ENCODE results near the gene ZNF282. TPM values are rescaled to one million over a fixed set of nuclear protein-coding genes. Genes with fewer than 3 reads are reported as not detected.
A peak's percentile ranks its signal among the peaks of the same experiment; 100 is the strongest.

Gene ZNF282
- total RNA-seq, 1 experiment from 2014 or later, result 44.0 TPM

DNA sequence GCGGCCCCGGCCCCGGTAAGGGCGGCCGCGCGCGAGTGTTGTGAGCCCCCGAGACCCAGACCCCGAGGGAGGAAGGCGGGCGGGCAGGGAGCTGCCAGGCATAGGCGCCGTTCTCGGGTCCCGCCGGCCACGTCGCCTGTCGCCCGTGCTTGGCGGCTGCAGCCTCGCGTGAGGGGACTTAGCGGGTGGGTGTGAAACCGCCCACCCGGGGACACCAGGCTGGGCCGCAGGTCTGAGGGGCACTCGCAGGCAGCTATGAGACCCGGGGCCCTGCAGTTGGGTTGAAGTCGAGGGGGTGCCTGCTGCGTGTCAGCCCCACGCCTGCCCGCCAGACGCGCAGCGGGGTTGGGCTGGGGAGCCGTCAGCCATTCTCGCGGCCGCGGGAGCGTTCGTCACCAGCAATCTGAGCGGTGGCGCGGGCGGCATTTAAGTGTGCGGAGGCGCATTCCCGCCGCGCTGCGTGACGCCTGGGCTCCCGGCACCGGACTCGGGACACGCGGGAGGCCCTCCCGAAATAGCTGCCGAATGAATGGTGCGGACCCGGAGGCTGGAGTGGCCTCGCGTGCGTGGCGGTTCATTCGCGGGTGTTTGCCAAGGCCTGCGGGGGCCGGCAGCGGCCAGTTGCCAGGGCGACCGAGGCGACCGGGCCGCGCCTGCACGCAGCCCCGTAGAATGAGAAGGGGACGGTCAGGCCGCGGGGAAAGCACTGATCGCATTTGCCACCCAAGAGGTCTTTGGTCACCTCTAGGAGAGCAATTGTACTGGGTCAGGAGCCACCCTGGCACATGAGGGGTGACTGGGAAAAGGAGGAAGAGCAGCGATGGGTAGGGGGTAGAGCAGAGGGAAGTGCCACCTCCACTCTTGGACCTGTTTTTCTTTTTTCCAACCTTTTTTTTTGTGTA lies 47.3 kb upstream of the ZNF282 start:
- no TSS peak for BruUV-seq (replicated peaks)
- ChIA-PET POLR2A (interaction anchor here (0.7 to 1.3 kb wide), 4 partner anchors 21 to 206 kb away, joined by 3 to 12 read pairs (median 5); partner anchors contain the start of gene ZNF425), CTCF (interaction anchor here (0.8 to 1.7 kb wide), 9 partner anchors 12 to 137 kb away, joined by 3 to 20 read pairs (median 7); partner anchors contain the start of genes ZNF282 and ZNF425)
- intact Hi-C loops (cut with micrococcal nuclease; ENCODE audit: unreplicated experiment), result loop anchor here (1.0 to 5.0 kb wide), 4 partner anchors 21 to 121 kb away; partner anchors contain the start of genes PDIA4, ZNF282 and ZNF786
- no peaks in the 10 kb centered on the region for H3K9me3 ChIP-seq
- Mint-ChIP-seq H3K4me1 (ENCODE audit: low read depth, unreplicated experiment) (peaks cover 28% of the 10 kb centered on the region), H3K36me3 (ENCODE audit: insufficient read depth, unreplicated experiment) (peaks cover 10% of the 10 kb centered on the region), H3K9me3 (ENCODE audit: unreplicated experiment) (no peaks in the 10 kb centered on the region), H3K27me3 (ENCODE audit: insufficient read depth, unreplicated experiment) (no peaks in the 10 kb centered on the region), H3K27ac (ENCODE audit: unreplicated experiment) (peak overlapping the region; percentile 79), H3K4me3 (ENCODE audit: unreplicated experiment) (peak overlapping the region; percentile 97)
- DNase-seq, result peak; percentile 47 to 69
- no peaks in the 10 kb centered on the region for H3K27me3 ChIP-seq (replicated peaks; ENCODE audit: control insufficient read depth, insufficient read depth, low read length)
- TF ChIP-seq, protein P1, sequence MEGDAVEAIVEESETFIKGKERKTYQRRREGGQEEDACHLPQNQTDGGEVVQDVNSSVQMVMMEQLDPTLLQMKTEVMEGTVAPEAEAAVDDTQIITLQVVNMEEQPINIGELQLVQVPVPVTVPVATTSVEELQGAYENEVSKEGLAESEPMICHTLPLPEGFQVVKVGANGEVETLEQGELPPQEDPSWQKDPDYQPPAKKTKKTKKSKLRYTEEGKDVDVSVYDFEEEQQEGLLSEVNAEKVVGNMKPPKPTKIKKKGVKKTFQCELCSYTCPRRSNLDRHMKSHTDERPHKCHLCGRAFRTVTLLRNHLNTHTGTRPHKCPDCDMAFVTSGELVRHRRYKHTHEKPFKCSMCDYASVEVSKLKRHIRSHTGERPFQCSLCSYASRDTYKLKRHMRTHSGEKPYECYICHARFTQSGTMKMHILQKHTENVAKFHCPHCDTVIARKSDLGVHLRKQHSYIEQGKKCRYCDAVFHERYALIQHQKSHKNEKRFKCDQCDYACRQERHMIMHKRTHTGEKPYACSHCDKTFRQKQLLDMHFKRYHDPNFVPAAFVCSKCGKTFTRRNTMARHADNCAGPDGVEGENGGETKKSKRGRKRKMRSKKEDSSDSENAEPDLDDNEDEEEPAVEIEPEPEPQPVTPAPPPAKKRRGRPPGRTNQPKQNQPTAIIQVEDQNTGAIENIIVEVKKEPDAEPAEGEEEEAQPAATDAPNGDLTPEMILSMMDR (IDR thresholded peaks at IDR 0.05; ENCODE audit: insufficient read depth in 1 of 2, low read depth in 1 of 2, low read length in 1 of 2, severe bottlenecking in 1 of 2, unreplicated experiment in 1 of 2), result no peak
- H3K36me3 ChIP-seq (ENCODE audit: control insufficient read depth, insufficient read depth, low read length), result no peaks in the 10 kb centered on the region
- H3K4me1 ChIP-seq, result peaks cover 10% of the 10 kb centered on the region
- H3K4me3 ChIP-seq (ENCODE audit: low read depth, low read length), result peak overlapping the region; percentile 97

DNA sequence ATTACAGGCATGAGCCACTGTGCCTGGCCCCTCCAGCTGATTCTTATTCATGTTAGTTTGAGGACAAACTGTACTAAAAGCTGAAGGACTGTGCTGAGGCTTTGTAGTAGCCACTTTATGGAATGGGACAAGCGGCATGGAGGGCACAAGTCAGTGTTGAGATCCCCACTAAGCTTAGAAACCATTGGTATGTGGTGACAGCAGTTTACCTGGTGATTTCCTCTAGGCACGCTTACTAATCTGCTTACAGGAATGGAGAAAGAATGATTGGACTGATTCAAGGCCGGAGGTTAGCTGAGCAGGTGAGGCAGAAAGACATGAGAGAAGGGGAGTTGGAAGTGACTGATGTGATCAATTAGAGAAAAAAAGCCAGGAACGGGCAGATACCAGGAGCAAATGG lies 44.4 kb upstream of the ZNF282 start:
- intact Hi-C loops (cut with micrococcal nuclease; ENCODE audit: unreplicated experiment), result no loop called here
- H3K27ac Mint-ChIP-seq (ENCODE audit: unreplicated experiment), result no peak overlapping the region

DNA sequence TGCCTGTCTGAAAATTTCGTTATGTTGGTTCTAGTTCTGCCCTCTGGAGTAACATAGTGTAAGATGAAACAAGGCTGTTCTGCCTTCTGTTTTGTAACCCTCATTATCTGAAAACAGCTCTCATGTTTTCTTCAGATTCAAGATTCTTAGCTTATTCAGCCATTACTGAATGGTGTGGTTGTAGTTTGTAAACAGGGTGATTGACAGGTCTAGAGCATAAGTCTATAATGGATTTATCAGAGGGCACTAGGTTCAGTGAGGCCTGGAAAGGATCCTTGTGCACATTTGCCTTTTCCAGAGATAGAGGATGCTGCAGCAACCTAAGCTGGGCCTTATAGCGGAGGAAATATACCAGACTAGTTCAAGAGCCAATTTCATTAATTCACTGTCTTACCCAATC lies 42.0 kb upstream of the ZNF282 start:
- peaks cover 3% of the 10 kb centered on the region for H3K36me3 ChIP-seq (ENCODE audit: control insufficient read depth, insufficient read depth, low read length)
- no peak for DNase-seq
- no peaks in the 10 kb centered on the region for H3K27me3 Mint-ChIP-seq (ENCODE audit: insufficient read depth, unreplicated experiment)
- ChIA-PET POLR2A (no interaction called here), CTCF (no interaction called here)
- H3K4me3 Mint-ChIP-seq (ENCODE audit: unreplicated experiment), result no peak overlapping the region
- TF ChIP-seq, protein P1 (IDR thresholded peaks at IDR 0.05; ENCODE audit: insufficient read depth in 1 of 2, low read depth in 1 of 2, low read length in 1 of 2, severe bottlenecking in 1 of 2, unreplicated experiment in 1 of 2), result no peak
- peaks cover 46% of the 10 kb centered on the region for H3K36me3 Mint-ChIP-seq (ENCODE audit: insufficient read depth, unreplicated experiment)
- no peak overlapping the region for H3K27ac Mint-ChIP-seq (ENCODE audit: unreplicated experiment)
- BruUV-seq (replicated peaks), result no TSS peak
- H3K27me3 ChIP-seq (replicated peaks; ENCODE audit: control insufficient read depth, insufficient read depth, low read length), result no peaks in the 10 kb centered on the region
- no peak overlapping the region for H3K4me3 ChIP-seq (ENCODE audit: low read depth, low read length)
- H3K4me1 Mint-ChIP-seq (ENCODE audit: low read depth, unreplicated experiment), result peaks cover 13% of the 10 kb centered on the region
- H3K9me3 Mint-ChIP-seq (ENCODE audit: unreplicated experiment), result no peaks in the 10 kb centered on the region
- H3K4me1 ChIP-seq, result no peaks in the 10 kb centered on the region; the same call in 1 of the 2 replicates
- H3K9me3 ChIP-seq, result no peaks in the 10 kb centered on the region
- intact Hi-C loops (cut with micrococcal nuclease; ENCODE audit: unreplicated experiment), result no loop called here

More for the DNA sequence above, 44.4 kb upstream of the ZNF282 start:
- no TSS peak for BruUV-seq (replicated peaks)
- Mint-ChIP-seq H3K36me3 (ENCODE audit: insufficient read depth, unreplicated experiment) (peaks cover 34% of the 10 kb centered on the region), H3K27me3 (ENCODE audit: insufficient read depth, unreplicated experiment) (no peaks in the 10 kb centered on the region), H3K4me3 (ENCODE audit: unreplicated experiment) (no peak overlapping the region), H3K4me1 (ENCODE audit: low read depth, unreplicated experiment) (peaks cover 19% of the 10 kb centered on the region), H3K9me3 (ENCODE audit: unreplicated experiment) (no peaks in the 10 kb centered on the region)
- Histone ChIP-seq H3K4me1 (no peaks in the 10 kb centered on the region; the same call in none of the 2 replicates), H3K36me3 (ENCODE audit: control insufficient read depth, insufficient read depth, low read length) (peaks cover 2% of the 10 kb centered on the region), H3K9me3 (no peaks in the 10 kb centered on the region), H3K27me3 (replicated peaks; ENCODE audit: control insufficient read depth, insufficient read depth, low read length) (no peaks in the 10 kb centered on the region), H3K4me3 (ENCODE audit: low read depth, low read length) (no peak overlapping the region)
- POLR2A ChIA-PET, result no interaction called here
- TF ChIP-seq, protein P1 (IDR thresholded peaks at IDR 0.05; ENCODE audit: insufficient read depth in 1 of 2, low read depth in 1 of 2, low read length in 1 of 2, severe bottlenecking in 1 of 2, unreplicated experiment in 1 of 2), result no peak
- no peak for DNase-seq
- CTCF ChIA-PET, result interaction anchor here (1.0 kb wide), 1 partner anchor 85 kb away, joined by 3 read pairs; no protein-coding TSS in a partner anchor

Data from Caco-2 (cell line).